OCI-LY1 (cell line): ENCODE results near the gene CHAF1A.

Experiments used
- EZH2 ChIP-seq: fragments of 200-600 bp; sonication (generic), shearing (Covaris generic); IDR thresholded peaks from 2 replicates; pipeline ENCODE4 v1.8.0; 2017; ENCODE audit warnings: borderline replicate concordance, mixed run types, mild to moderate bottlenecking, antibody characterized with exemption, low read length, moderate library complexity, mixed read lengths
- TF ChIP-seq, protein P1 (sequence below): fragments of 200-600 bp; sonication (generic), shearing (Covaris generic); IDR thresholded peaks from 2 replicates; pipeline ENCODE4 v1.5.1; 2017; ENCODE audit warnings: mild to moderate bottlenecking, antibody characterized with exemption, low read length, moderate library complexity, mixed read lengths

DNA sequence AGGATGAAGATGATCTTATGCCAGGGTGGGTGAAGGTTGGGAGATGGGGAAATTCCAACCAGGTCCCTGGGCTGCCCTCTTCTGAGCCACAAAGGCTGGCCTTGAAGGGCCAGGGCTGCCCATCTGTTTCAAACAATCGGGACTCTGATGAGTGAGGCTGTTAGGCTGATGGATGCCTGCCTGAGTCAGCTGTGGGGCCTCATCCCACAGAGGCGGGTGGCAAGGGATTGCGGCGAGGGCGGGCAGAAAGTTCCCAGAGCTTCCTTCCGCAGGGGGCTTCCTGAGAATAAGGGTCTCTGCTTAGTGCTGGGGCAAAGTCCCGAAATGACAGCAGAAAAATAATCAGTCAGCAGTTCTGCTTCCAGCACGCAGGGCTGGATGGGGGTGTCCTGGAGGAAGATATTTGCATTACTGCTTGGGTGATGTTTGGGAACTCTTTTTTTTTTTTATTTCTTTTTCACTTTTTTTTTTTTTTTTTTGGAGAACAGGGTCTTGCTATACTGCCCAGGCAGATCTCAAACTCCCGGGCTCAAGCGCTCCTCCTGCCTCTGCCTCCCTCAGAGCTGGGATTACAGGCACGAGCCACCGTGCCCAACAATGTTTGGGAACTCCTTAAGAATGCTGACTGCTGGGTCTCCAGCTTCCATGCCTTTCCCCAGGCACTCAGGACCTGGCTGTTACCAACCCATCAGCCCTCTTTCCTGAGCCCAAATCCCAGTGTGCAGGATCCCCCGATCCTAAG, 16.2 kb upstream of the CHAF1A start:
- TF ChIP-seq, protein P1, sequence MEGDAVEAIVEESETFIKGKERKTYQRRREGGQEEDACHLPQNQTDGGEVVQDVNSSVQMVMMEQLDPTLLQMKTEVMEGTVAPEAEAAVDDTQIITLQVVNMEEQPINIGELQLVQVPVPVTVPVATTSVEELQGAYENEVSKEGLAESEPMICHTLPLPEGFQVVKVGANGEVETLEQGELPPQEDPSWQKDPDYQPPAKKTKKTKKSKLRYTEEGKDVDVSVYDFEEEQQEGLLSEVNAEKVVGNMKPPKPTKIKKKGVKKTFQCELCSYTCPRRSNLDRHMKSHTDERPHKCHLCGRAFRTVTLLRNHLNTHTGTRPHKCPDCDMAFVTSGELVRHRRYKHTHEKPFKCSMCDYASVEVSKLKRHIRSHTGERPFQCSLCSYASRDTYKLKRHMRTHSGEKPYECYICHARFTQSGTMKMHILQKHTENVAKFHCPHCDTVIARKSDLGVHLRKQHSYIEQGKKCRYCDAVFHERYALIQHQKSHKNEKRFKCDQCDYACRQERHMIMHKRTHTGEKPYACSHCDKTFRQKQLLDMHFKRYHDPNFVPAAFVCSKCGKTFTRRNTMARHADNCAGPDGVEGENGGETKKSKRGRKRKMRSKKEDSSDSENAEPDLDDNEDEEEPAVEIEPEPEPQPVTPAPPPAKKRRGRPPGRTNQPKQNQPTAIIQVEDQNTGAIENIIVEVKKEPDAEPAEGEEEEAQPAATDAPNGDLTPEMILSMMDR, result no peak
- no peak for TF ChIP-seq EZH2
